ENCODE measurements around the gene KDM6B. TPM values are rescaled to one million over a fixed set of nuclear protein-coding genes. Genes with fewer than 3 reads are reported as not detected.
A peak's percentile ranks its signal among the peaks of the same experiment; 100 is the strongest.

Gene KDM6B
- total and polyA plus RNA-seq, 9 of the 15 experiments (the other 6 are each of a cell fraction or from before 2014, with no cell fraction given): 0.01 to 22.9 (median 2.2) TPM

GRCh38 chr17:7844292-7845154 lies 10.5 kb downstream of the KDM6B start (continued):
- no peak for TF ChIP-seq HOMEZ (CRISPR knock-in tag; IDR thresholded peaks at IDR 0.05)
- no peak for TF ChIP-seq ZNF12 (CRISPR knock-in tag; IDR thresholded peaks at IDR 0.05)
- TF ChIP-seq NONO (IDR thresholded peaks at IDR 0.05; ENCODE audit: low read depth in 2 of 2, low read length in 1 of 2): no peak; a peak in 1 of 4 replicates
- TF ChIP-seq ZNF354B (CRISPR knock-in tag; IDR thresholded peaks at IDR 0.05): no peak
- TF ChIP-seq ZNF589 (CRISPR knock-in tag; IDR thresholded peaks at IDR 0.05; ENCODE audit: low read depth): no peak
- no peak for TF ChIP-seq PHB2 (IDR thresholded peaks at IDR 0.05; ENCODE audit: low read depth)
- TF ChIP-seq PTRF (tag; IDR thresholded peaks at IDR 0.05): no peak
- TF ChIP-seq STAG1 (CRISPR knock-in tag; IDR thresholded peaks at IDR 0.05; ENCODE audit: borderline replicate concordance): no peak
- TF ChIP-seq NFYB (IDR thresholded peaks at IDR 0.05; ENCODE audit: extremely low read depth, insufficient read length): peak; percentile 80
- no peak for TF ChIP-seq ZNF551 (CRISPR knock-in tag; IDR thresholded peaks at IDR 0.05)
- no peak for TF ChIP-seq ZBED1 (IDR thresholded peaks at IDR 0.05)
- no peak for TF ChIP-seq CREBBP (IDR thresholded peaks at IDR 0.05; ENCODE audit: low read depth, low read length)
- TF ChIP-seq NFRKB (IDR thresholded peaks at IDR 0.05; ENCODE audit: low read depth): no peak
- no peak for TF ChIP-seq ZBTB34 (CRISPR knock-in tag; IDR thresholded peaks at IDR 0.05)
- TF ChIP-seq ZNF121 (CRISPR knock-in tag; conservative IDR thresholded peaks at IDR 0.05): no peak
- no peak for TF ChIP-seq MED1 (CRISPR knock-in tag; IDR thresholded peaks at IDR 0.05; ENCODE audit: borderline replicate concordance)
- TF ChIP-seq MAX (CRISPR knock-in tag; IDR thresholded peaks at IDR 0.05): no peak; the same call in 1 of the 2 replicates
- no peak for TF ChIP-seq SREBF2 (CRISPR knock-in tag; IDR thresholded peaks at IDR 0.05)
- TF ChIP-seq MNT (conservative IDR thresholded peaks at IDR 0.05): peak; percentile 65 to 67
- no peak for TF ChIP-seq E2F1 (CRISPR knock-in tag; IDR thresholded peaks at IDR 0.05)
- TF ChIP-seq CREB3L1 (IDR thresholded peaks at IDR 0.05; ENCODE audit: borderline replicate concordance, low read depth): no peak

All from K562 (cell line).